ENCODE measurements around the gene C22orf23.

The C22orf23 gene

GRCh38 chr22:37896939-37897338, 56.5 kb downstream of the C22orf23 start:
- DNase-seq, result no peak

- peak in 1 of 2 donors; percentile 20 for DNase-seq
Observed at GRCh38 chr22:37896181-37896592, 57.2 kb downstream of the C22orf23 start.

GRCh38 chr22:37894939-37895670, 58.3 kb downstream of the C22orf23 start:
- DNase-seq, result no peak

- no peak for DNase-seq
Observed at GRCh38 chr22:37893583-37893983, 59.8 kb downstream of the C22orf23 start.
